Measurements from ENCODE around the gene RARS2.

GRCh38 chr6:87551799-87552198, 38.0 kb downstream of the RARS2 start:
- TF ChIP-seq CTCF (IDR thresholded peaks at IDR 0.05; ENCODE audit: insufficient read depth, low read depth, low read length) = no peak
- TF ChIP-seq EZH2 (IDR thresholded peaks at IDR 0.05; ENCODE audit: insufficient read depth, low read length) = no peak
